CD4-positive, CD25-positive, alpha-beta regulatory T cell (primary cell): ENCODE measurements around the gene FAM120A. TPM values are rescaled to one million over a fixed set of nuclear protein-coding genes. Genes with fewer than 3 reads are reported as not detected.
A peak's percentile ranks its signal among the peaks of the same experiment; 100 is the strongest.

Experiments used
- ATAC-seq, 2 donors: fragments of 150-1000 bp; cut with Tn5 transposase; one replicate each; pipeline ENCODE4 v1.10.0; 2021; ENCODE audit warnings: low read depth in 2 of 2, moderate number of reproducible peaks in 2 of 2, moderate library complexity in 1 of 2
- DNase-seq, 3 donors: peaks; one replicate each; pipeline versions ENCODE4 v3.0.0 to v3.0.0-alpha.2; 2012 to 2022; ENCODE audit warnings: mixed read lengths in 1 of 3
- H3K27ac ChIP-seq: one replicate; pipeline ENCODE4 v1.7.0; 2013; ENCODE audit warnings: mild to moderate bottlenecking, low read length; ENCODE audit not compliant: insufficient read depth, poor library complexity, severe bottlenecking
- H3K27me3 ChIP-seq: one replicate; pipeline ENCODE4 v1.7.0; 2013; ENCODE audit warnings: low read length; ENCODE audit not compliant: control insufficient read depth, insufficient read depth
- H3K36me3 ChIP-seq: one replicate; pipeline ENCODE4 v1.7.0; 2013; ENCODE audit warnings: mild to moderate bottlenecking, low read length, moderate library complexity; ENCODE audit not compliant: control insufficient read depth, insufficient read depth
- H3K4me1 ChIP-seq: 2 replicates; pipeline ENCODE4 v1.7.0; 2013; ENCODE audit warnings: mild to moderate bottlenecking, low read length; ENCODE audit not compliant: insufficient read depth, control insufficient read depth, poor library complexity, severe bottlenecking
- H3K4me3 ChIP-seq: one replicate; pipeline ENCODE4 v1.7.0; 2013; ENCODE audit warnings: low read depth, mild to moderate bottlenecking, low read length, moderate library complexity
- H3K9me3 ChIP-seq, 2 experiments: 1 replicate in 1 of 2; 2 replicates in 1 of 2; pipeline ENCODE4 v1.7.0; 2013; ENCODE audit warnings: low read length in 2 of 2, mild to moderate bottlenecking in 1 of 2, moderate library complexity in 1 of 2; ENCODE audit not compliant: control insufficient read depth in 2 of 2
- H3K27ac Mint-ChIP-seq, 3 donors: one replicate each; pipeline ENCODE4 v1.8.0; 2020 to 2022; ENCODE audit warnings: mild to moderate bottlenecking in 3 of 3, mixed read lengths in 3 of 3, moderate library complexity in 2 of 3
- H3K27me3 Mint-ChIP-seq: one replicate; pipeline ENCODE4 v1.8.0; 2022; ENCODE audit warnings: mild to moderate bottlenecking, mixed read lengths
- H3K36me3 Mint-ChIP-seq: one replicate; pipeline ENCODE4 v1.8.0; 2020; ENCODE audit warnings: mixed read lengths
- H3K4me1 Mint-ChIP-seq, 4 donors: one replicate each; pipeline ENCODE4 v1.8.0; 2020 to 2022; ENCODE audit warnings: mixed read lengths in 4 of 4, mild to moderate bottlenecking in 1 of 4
- H3K4me3 Mint-ChIP-seq, 4 donors: one replicate each; pipeline ENCODE4 v1.8.0; 2020 to 2022; ENCODE audit warnings: mild to moderate bottlenecking in 4 of 4, mixed read lengths in 4 of 4, moderate library complexity in 3 of 4
- H3K9me3 Mint-ChIP-seq, 7 donors: one replicate each; pipeline ENCODE4 v1.8.0; 2020 to 2022; ENCODE audit warnings: mixed read lengths in 7 of 7, mild to moderate bottlenecking in 3 of 7, moderate library complexity in 2 of 7
- polyA plus RNA-seq, 4 donors: library from polyadenylated mRNA; unstranded; fragments of 300-500 nt; fragmentation: Illumina TruSeq; gene quantifications; one replicate each; pipeline ENCODE4 v1.2.3, GENCODE V29; 2021
- total RNA-seq: library from RNA; stranded (reverse); gene quantifications from one replicate; pipeline ENCODE4 v1.2.3, GENCODE V29; 2022

The FAM120A gene
- total and polyA plus RNA-seq, 5 donors from 2014 or later: 11.3 to 95.7 (median 12.9) TPM

GRCh38 chr9:93419023-93419422 is 32.5 kb upstream of the FAM120A start:
- no peaks in the 10 kb centered on the region for H3K4me1 ChIP-seq
- H3K27ac ChIP-seq: no peak overlapping the region
- Mint-ChIP-seq H3K36me3 (peaks cover 2% of the 10 kb centered on the region), H3K27ac (peak overlapping the region in 1 of 3 donors; percentile 32), H3K9me3 (peaks cover 5 to 16% (median 6%) of the 10 kb centered on the region in 7 donors), H3K4me1 (no peaks in the 10 kb centered on the region), H3K27me3 (peaks cover 40% of the 10 kb centered on the region), H3K4me3 (no peak overlapping the region)
- ATAC-seq (no peak), DNase-seq (no peak)
- peaks cover 3% of the 10 kb centered on the region for H3K27me3 ChIP-seq
- no peaks in the 10 kb centered on the region for H3K36me3 ChIP-seq
- H3K9me3 ChIP-seq: peaks cover 15 to 29% of the 10 kb centered on the region in 2 experiments
- H3K4me3 ChIP-seq: no peak overlapping the region

- peaks cover 9 to 20% of the 10 kb centered on the region in 2 experiments for H3K9me3 ChIP-seq
- Mint-ChIP-seq H3K4me1 (no peaks in the 10 kb centered on the region), H3K27me3 (peaks cover 45% of the 10 kb centered on the region)
Measured at GRCh38 chr9:93422977-93423616, 28.4 kb upstream of the FAM120A start.

GRCh38 chr9:93427655-93428379 is 23.7 kb upstream of the FAM120A start:
- Mint-ChIP-seq H3K9me3 (peaks cover 0 to 4% (median 1%) of the 10 kb centered on the region in 7 donors), H3K36me3 (no peaks in the 10 kb centered on the region), H3K27ac (no peak overlapping the region), H3K4me3 (no peak overlapping the region), H3K27me3 (peaks cover 37% of the 10 kb centered on the region), H3K4me1 (peaks cover 0 to 6% (median 0%) of the 10 kb centered on the region in 4 donors)
- Histone ChIP-seq H3K36me3 (no peaks in the 10 kb centered on the region), H3K9me3 (no peaks in the 10 kb centered on the region), H3K27me3 (peaks cover 14% of the 10 kb centered on the region), H3K4me3 (no peak overlapping the region), H3K27ac (no peak overlapping the region), H3K4me1 (no peaks in the 10 kb centered on the region)
- no peak for ATAC-seq
- no peak for DNase-seq

More at GRCh38 chr9:93422977-93423616, 28.4 kb upstream of the FAM120A start:
- H3K9me3 Mint-ChIP-seq: peaks cover 4 to 11% (median 9%) of the 10 kb centered on the region in 7 donors
- DNase-seq (no peak), ATAC-seq (no peak)
- no peak overlapping the region for H3K27ac ChIP-seq
- no peak overlapping the region for H3K4me3 ChIP-seq
- H3K4me3 Mint-ChIP-seq: no peak overlapping the region
- no peaks in the 10 kb centered on the region for H3K4me1 ChIP-seq
- H3K27me3 ChIP-seq: peaks cover 9% of the 10 kb centered on the region
- peaks cover 2% of the 10 kb centered on the region for H3K36me3 Mint-ChIP-seq
- H3K27ac Mint-ChIP-seq: no peak overlapping the region
- H3K36me3 ChIP-seq: no peaks in the 10 kb centered on the region

DNA sequence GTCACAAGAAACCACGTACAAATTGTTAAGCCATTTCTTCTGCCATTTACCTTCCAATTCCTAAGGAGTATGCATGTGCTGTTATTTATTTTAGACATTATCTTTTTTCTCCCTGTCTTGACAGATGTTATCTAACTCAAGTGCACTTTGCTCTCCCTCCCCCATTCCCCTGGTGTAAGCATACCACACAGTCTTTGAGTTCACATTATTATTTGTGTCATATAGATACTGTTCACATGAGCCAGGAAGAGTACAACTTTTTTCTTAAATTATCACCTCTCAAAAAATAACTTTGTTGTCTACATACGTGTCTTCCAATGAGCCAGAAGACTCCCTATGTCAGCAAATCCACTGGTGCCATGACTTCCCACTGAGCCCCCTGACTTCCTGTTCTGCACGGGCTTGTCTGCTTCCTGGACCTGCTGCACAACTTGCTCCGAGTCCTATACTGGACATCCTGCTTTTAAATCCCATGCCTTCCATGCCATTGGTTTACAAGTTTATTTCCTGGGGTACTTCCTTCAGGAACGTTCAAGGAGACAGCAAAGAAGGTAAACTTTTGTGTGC is 19.9 kb upstream of the FAM120A start:
- H3K9me3 Mint-ChIP-seq: peaks cover 0 to 3% (median 0%) of the 10 kb centered on the region in 7 donors
- Histone ChIP-seq H3K9me3 (no peaks in the 10 kb centered on the region), H3K36me3 (no peaks in the 10 kb centered on the region), H3K27me3 (peaks cover 5% of the 10 kb centered on the region), H3K4me1 (no peaks in the 10 kb centered on the region), H3K4me3 (no peak overlapping the region), H3K27ac (no peak overlapping the region)
- H3K36me3 Mint-ChIP-seq: peaks cover 6% of the 10 kb centered on the region
- no peak overlapping the region for H3K4me3 Mint-ChIP-seq
- H3K4me1 Mint-ChIP-seq: peaks cover 0 to 6% (median 0%) of the 10 kb centered on the region in 4 donors
- H3K27ac Mint-ChIP-seq: no peak overlapping the region
- H3K27me3 Mint-ChIP-seq: peaks cover 16% of the 10 kb centered on the region
- DNase-seq (no peak), ATAC-seq (no peak)

GRCh38 chr9:93432964-93433363 is 18.5 kb upstream of the FAM120A start:
- no peaks in the 10 kb centered on the region for H3K9me3 ChIP-seq
- no peaks in the 10 kb centered on the region for H3K36me3 ChIP-seq
- H3K4me3 ChIP-seq: no peak overlapping the region
- Mint-ChIP-seq H3K4me1 (peaks cover 0 to 6% (median 0%) of the 10 kb centered on the region in 4 donors), H3K36me3 (peaks cover 6% of the 10 kb centered on the region), H3K4me3 (no peak overlapping the region), H3K27ac (peak overlapping the region in 1 of 3 donors; percentile 33), H3K9me3 (no peaks in the 10 kb centered on the region), H3K27me3 (peaks cover 10% of the 10 kb centered on the region)
- ATAC-seq (no peak), DNase-seq (no peak)
- H3K27me3 ChIP-seq: peaks cover 5% of the 10 kb centered on the region
- no peak overlapping the region for H3K27ac ChIP-seq
- H3K4me1 ChIP-seq: no peaks in the 10 kb centered on the region

- H3K9me3 ChIP-seq: no peaks in the 10 kb centered on the region
- peaks cover 0 to 6% (median 0%) of the 10 kb centered on the region in 4 donors for H3K4me1 Mint-ChIP-seq
- H3K36me3 ChIP-seq: no peaks in the 10 kb centered on the region
- H3K27ac ChIP-seq: no peak overlapping the region
- H3K4me3 ChIP-seq: no peak overlapping the region
- H3K27ac Mint-ChIP-seq: no peak overlapping the region
- DNase-seq (no peak), ATAC-seq (no peak)
- H3K4me3 Mint-ChIP-seq: no peak overlapping the region
- peaks cover 10% of the 10 kb centered on the region for H3K27me3 Mint-ChIP-seq
- H3K4me1 ChIP-seq: no peaks in the 10 kb centered on the region
- H3K36me3 Mint-ChIP-seq: peaks cover 6% of the 10 kb centered on the region
- H3K9me3 Mint-ChIP-seq: no peaks in the 10 kb centered on the region
- peaks cover 3% of the 10 kb centered on the region for H3K27me3 ChIP-seq
Measured at GRCh38 chr9:93434056-93434455, 17.4 kb upstream of the FAM120A start.

- Mint-ChIP-seq H3K27ac (peak overlapping the region in 1 of 3 donors; percentile 21), H3K4me3 (no peak overlapping the region), H3K36me3 (peaks cover 6% of the 10 kb centered on the region), H3K4me1 (peaks cover 0 to 6% (median 0%) of the 10 kb centered on the region in 4 donors), H3K27me3 (peaks cover 10% of the 10 kb centered on the region), H3K9me3 (no peaks in the 10 kb centered on the region)
- Histone ChIP-seq H3K9me3 (no peaks in the 10 kb centered on the region), H3K4me3 (no peak overlapping the region), H3K36me3 (no peaks in the 10 kb centered on the region), H3K27me3 (no peaks in the 10 kb centered on the region), H3K4me1 (no peaks in the 10 kb centered on the region), H3K27ac (no peak overlapping the region)
- ATAC-seq (no peak), DNase-seq (no peak)
Measured at GRCh38 chr9:93435386-93435785, 16.1 kb upstream of the FAM120A start.
